ENCODE measurements around the gene CACNA2D2.
A peak's percentile ranks its signal among the peaks of the same experiment; 100 is the strongest.

Gene CACNA2D2

DNA sequence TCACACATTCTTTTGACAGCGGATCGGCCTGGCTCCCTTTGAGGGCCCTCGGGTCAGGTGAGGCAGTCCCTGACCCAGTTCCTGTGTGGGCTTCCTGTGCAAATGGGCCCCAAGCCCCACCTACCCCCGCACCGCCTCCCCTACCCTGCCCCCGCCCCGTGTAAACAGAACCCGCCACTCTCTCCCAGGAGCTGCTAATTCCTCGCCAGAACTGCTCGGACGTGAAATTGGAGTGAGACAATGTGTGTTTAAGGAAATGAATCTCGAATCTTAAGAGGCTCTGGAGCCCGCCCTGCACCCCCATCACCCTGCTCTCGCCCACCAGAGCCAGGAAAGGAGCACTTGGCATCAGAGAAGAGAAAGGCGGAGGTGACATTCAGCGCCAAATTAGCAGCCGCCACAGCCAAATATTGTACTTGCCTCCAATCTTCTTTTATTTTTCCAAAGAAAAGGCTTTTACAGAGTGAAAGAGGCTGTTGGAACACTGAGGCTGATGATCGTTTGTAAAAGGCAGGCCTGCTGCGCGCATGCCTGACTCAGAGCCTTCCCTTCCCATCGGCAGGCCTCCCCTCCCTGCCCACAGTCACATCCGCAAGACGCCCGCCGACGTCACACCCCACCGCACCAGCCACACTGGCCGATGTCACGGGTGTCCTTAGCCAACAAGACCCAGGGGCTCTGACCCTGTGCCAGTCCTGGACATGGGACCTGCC lies 53.1 kb downstream of the CACNA2D2 start:
- no peak overlapping the region for H3K4me3 ChIP-seq (ENCODE audit: low read length)
- TF ChIP-seq CTCF (conservative IDR thresholded peaks at IDR 0.05; ENCODE audit: low read length): no peak
- peak; percentile 6 for DNase-seq (ENCODE audit: low read depth)

DNA sequence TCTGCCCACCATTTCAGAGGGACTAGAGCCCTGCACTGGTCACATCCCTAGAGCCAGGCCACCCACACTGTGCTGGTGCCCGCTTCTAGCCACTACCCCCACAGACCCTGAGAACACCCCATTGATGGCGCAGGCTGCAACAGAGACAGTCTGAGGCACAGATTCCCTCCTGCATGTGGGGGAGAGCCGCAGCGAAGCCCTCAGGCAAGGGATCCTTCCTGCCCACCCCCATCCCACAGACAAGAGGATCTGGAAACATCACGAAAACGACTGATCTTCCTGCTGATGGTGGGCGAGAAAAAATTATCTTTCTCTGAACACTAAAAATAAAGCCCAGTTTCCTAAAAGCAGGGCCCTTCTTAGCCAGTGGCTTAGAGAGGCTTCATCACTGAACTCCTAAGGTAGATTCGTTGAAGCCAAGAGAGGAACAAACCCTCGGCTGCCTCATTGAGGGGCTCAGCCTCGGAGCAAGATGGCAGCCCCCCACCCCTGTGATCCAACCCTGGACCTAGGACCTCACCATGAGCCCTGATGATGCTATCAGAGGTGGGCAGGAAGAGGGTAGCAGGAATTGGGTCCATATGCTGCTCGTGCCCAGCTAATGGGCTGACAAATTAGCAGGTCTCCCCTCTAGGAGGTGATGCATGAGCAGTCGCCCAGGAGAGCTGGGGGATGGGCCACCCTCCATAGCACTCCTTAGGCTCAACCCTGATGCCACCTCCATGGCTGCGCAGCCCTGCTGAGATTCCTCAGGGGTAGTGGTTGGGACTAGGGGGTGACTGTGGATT lies 54.5 kb downstream of the CACNA2D2 start:
- H3K4me3 ChIP-seq (ENCODE audit: low read length): no peak overlapping the region
- no peak for TF ChIP-seq CTCF (conservative IDR thresholded peaks at IDR 0.05; ENCODE audit: low read length)
- DNase-seq (ENCODE audit: low read depth): no peak

GRCh38 chr3:50447290-50447840 lies 56.1 kb downstream of the CACNA2D2 start:
- no peak overlapping the region for H3K4me3 ChIP-seq (ENCODE audit: low read length)
- DNase-seq (ENCODE audit: low read depth): no peak
- no peak for TF ChIP-seq CTCF (conservative IDR thresholded peaks at IDR 0.05; ENCODE audit: low read length)

GRCh38 chr3:50445919-50446318 lies 57.5 kb downstream of the CACNA2D2 start:
- no peak for DNase-seq (ENCODE audit: low read depth)
- no peak for TF ChIP-seq CTCF (conservative IDR thresholded peaks at IDR 0.05; ENCODE audit: low read length)
- no peak overlapping the region for H3K4me3 ChIP-seq (ENCODE audit: low read length)

DNA sequence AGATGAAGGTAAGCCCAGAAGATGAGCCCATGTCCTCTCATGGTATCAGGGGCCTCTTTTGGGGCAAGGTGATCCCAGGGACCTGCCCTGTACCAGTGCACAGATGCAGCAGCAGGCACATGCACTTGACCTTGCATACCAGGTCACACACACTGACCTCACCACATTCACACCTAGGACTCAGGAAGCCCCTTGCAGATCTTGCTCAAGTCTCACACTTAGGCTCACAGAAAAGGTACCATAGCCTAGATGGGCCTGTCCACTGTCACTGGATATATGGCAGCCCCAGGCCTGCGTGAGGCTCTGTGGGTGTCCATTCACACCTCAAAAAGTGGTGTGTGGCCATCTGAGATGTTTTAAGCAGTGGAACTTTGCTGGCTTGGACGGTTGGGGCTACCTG lies 58.7 kb downstream of the CACNA2D2 start:
- no peak for TF ChIP-seq CTCF (conservative IDR thresholded peaks at IDR 0.05; ENCODE audit: low read length)
- no peak for DNase-seq (ENCODE audit: low read depth)
- H3K4me3 ChIP-seq (ENCODE audit: low read length): no peak overlapping the region

GRCh38 chr3:50444213-50444612 lies 59.2 kb downstream of the CACNA2D2 start:
- DNase-seq (ENCODE audit: low read depth): peak; percentile 30
- H3K4me3 ChIP-seq (ENCODE audit: low read length): no peak overlapping the region
- TF ChIP-seq CTCF (conservative IDR thresholded peaks at IDR 0.05; ENCODE audit: low read length): no peak

Measured in AG10803 (cell line).